ENCODE data around the gene NBEA.

NBEA gene

DNA sequence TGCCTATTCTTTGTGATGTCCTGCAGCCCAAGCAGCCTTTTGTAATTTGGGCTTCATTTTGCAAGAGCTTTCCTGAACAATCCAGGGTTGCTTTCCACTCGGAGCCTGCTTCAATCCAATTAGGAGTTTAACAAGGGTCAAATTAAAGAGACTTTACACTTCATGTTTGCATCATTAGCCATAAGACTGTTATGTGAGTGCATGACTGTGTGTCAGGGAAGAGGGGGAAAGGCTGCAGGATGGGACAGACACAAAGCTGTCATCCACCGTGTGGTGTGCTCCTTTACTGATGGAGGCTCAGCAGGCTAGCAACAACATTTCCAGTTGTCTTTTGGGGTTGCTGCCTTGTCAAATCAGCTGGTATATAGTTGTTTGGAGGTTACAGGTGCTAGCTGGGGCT, 558.1 kb downstream of the NBEA start:
- no peak overlapping the region for H3K9ac ChIP-seq (ENCODE audit: low read length)
- no peaks in the 10 kb centered on the region for H3K36me3 ChIP-seq (ENCODE audit: insufficient read depth, low read length)
- no peaks in the 10 kb centered on the region for H3K27me3 ChIP-seq (ENCODE audit: control insufficient read depth in 1 of 2, insufficient read depth in 2 of 2, low read length in 2 of 2)
- no peaks in the 10 kb centered on the region for H3K9me3 ChIP-seq (ENCODE audit: low read length)
- H3K4me3 ChIP-seq (ENCODE audit: low read depth in 1 of 2, low read length in 2 of 2): no peak overlapping the region
- H3K4me1 ChIP-seq (ENCODE audit: insufficient read depth, low read length): peaks cover 21% of the 10 kb centered on the region
- no peak overlapping the region for H3K27ac ChIP-seq (ENCODE audit: low read depth, low read length)

DNA sequence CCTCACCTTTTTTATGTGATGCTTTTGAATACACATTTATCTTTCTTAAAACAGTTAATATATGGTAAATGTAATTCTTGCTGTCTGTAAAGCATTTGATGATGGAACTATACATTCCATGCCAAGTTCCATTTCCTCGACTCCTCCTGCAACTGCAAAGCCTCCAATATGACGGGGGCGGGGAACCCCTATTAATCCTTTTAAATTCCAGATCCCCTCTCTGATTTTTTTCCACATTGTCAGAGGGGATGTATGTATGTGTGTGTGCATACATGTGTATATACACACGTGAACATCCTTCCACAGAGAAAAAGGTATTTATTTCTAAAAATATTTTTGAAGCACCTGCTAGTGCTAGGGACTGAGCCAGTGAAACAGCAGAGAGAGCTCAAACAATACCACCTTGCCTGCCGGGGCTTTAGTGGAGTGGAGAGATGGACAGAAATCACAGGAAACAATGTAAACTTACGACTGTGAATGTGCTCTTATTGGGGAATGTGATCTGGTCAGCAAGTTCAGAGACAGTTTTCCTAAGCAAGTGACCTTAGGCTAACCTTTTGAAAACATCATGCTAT, 559.7 kb downstream of the NBEA start:
- Histone ChIP-seq H3K4me3 (ENCODE audit: low read depth in 1 of 2, low read length in 2 of 2) (no peak overlapping the region), H3K9ac (ENCODE audit: low read length) (no peak overlapping the region), H3K27me3 (ENCODE audit: control insufficient read depth in 1 of 2, insufficient read depth in 2 of 2, low read length in 2 of 2) (no peaks in the 10 kb centered on the region), H3K4me1 (ENCODE audit: insufficient read depth, low read length) (peaks cover 21% of the 10 kb centered on the region), H3K27ac (ENCODE audit: low read depth, low read length) (no peak overlapping the region), H3K36me3 (ENCODE audit: insufficient read depth, low read length) (no peaks in the 10 kb centered on the region), H3K9me3 (ENCODE audit: low read length) (no peaks in the 10 kb centered on the region)

DNA sequence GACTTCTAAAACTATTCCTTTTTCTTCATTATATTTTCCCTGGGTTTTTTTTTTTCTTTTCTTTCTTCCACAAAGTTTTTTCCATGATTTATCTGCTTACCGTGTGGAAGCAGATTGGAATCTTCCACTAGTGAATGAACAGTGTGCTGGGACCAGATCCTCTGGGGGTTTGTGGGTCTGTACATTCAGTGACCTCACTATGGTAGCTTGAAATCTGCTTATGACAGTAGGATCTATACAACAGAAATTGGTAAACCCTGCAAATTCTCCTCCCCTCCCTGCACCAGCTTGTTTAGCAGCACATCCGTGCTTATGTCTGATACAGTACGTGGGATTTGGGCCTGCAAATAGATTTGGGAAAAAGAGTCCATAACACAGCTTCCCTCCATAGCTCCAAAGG, 560.4 kb downstream of the NBEA start:
- H3K27me3 ChIP-seq (ENCODE audit: control insufficient read depth in 1 of 2, insufficient read depth in 2 of 2, low read length in 2 of 2): no peaks in the 10 kb centered on the region
- no peak overlapping the region for H3K4me3 ChIP-seq (ENCODE audit: low read depth in 1 of 2, low read length in 2 of 2)
- no peaks in the 10 kb centered on the region for H3K9me3 ChIP-seq (ENCODE audit: low read length)
- H3K27ac ChIP-seq (ENCODE audit: low read depth, low read length): no peak overlapping the region
- no peaks in the 10 kb centered on the region for H3K36me3 ChIP-seq (ENCODE audit: insufficient read depth, low read length)
- H3K4me1 ChIP-seq (ENCODE audit: insufficient read depth, low read length): peaks cover 21% of the 10 kb centered on the region
- H3K9ac ChIP-seq (ENCODE audit: low read length): no peak overlapping the region

DNA sequence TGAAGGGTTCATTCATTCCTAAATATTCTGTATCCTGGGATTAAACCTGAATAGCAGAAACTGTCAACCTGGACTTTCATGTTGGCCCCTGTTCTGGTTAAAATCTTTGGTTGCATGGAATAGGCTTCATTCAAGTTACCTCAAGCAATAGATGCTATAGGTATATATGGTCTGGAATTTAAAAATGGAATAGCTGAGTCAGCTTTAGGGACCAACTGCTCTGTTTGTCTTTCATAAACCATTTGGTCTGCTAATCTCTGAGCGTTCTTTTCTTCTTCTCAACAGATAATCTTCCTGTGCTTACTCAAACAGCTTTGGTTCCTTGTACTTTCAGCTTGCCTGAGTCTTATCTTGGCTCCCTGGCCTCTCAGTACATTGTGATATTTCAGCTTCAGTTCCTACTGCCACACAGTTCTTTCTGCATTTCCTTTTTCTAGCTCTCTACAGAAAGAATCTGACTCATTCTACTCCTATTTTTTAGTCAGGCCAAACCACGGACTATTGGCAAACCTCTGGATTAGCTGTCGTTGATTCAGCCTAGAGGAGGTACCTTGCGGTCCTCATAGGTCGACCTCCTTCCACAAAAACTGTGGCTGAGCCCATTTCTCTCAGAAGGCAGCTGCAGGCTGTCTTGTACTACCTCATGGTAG, 570.3 kb downstream of the NBEA start:
- H3K4me3 ChIP-seq (ENCODE audit: low read depth in 1 of 2, low read length in 2 of 2): no peak overlapping the region

DNA sequence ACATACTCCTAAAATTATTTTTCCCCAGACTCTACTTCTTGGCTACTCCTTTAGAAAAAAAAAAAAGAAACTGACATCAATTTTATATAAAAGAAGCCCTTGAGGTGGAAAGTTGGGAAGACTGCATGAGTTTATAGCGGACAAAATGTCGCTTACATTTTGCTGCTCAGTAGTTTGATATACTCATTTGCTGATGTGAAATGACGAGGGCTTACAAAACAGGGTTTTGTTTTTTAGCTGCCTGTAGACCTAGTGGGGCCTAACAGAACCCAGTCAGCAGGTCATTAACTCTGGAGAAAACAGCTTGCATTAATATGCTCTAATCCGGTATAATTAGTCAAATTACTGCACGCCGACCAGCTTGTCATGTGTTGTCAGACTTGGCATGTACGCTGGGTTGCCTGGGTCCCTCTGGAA, 572.0 kb downstream of the NBEA start:
- no peaks in the 10 kb centered on the region for H3K9me3 ChIP-seq (ENCODE audit: low read length)
- H3K27me3 ChIP-seq (ENCODE audit: control insufficient read depth in 1 of 2, insufficient read depth in 2 of 2, low read length in 2 of 2): no peaks in the 10 kb centered on the region
- H3K4me3 ChIP-seq (ENCODE audit: low read depth in 1 of 2, low read length in 2 of 2): no peak overlapping the region
- H3K4me1 ChIP-seq (ENCODE audit: insufficient read depth, low read length): no peaks in the 10 kb centered on the region
- H3K36me3 ChIP-seq (ENCODE audit: insufficient read depth, low read length): no peaks in the 10 kb centered on the region
- H3K9ac ChIP-seq (ENCODE audit: low read length): no peak overlapping the region
- no peak overlapping the region for H3K27ac ChIP-seq (ENCODE audit: low read depth, low read length)

More for the DNA sequence above, 570.3 kb downstream of the NBEA start:
- Histone ChIP-seq H3K4me1 (ENCODE audit: insufficient read depth, low read length) (no peaks in the 10 kb centered on the region), H3K36me3 (ENCODE audit: insufficient read depth, low read length) (no peaks in the 10 kb centered on the region), H3K27ac (ENCODE audit: low read depth, low read length) (no peak overlapping the region), H3K27me3 (ENCODE audit: control insufficient read depth in 1 of 2, insufficient read depth in 2 of 2, low read length in 2 of 2) (no peaks in the 10 kb centered on the region), H3K9ac (ENCODE audit: low read length) (no peak overlapping the region), H3K9me3 (ENCODE audit: low read length) (no peaks in the 10 kb centered on the region)

DNA sequence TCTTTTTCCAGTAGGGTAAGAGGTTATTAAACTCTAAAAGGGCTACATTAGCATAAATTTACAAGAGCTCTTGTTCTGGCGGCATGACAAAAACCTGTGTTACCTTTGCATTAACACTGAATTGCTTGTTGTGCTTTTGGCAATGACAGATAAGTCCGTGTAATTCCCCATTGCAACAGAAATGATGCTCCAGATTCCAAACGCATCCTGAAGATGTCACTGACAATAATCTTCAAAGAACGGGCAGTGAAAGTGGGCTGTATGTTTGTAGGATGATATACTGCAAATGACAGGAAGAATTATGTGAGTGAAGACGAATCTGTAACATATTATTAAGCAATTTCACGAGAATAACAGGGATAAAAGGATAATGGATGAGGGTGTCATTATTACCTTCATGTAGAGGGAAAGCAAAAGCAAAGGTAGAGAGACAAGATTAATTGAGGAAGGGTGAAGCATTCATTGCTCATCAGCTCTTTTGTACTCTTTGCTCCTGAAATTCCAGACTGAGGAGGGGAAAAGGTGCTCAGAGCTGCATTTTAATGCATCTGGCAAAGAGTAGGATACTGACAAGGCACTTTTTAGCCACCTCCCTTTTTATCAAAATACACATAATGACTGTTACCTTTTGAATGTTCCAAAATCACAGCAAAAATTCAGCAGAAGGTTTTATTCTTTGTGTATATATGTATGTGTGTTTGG, 572.9 kb downstream of the NBEA start:
- no peaks in the 10 kb centered on the region for H3K36me3 ChIP-seq (ENCODE audit: insufficient read depth, low read length)
- no peaks in the 10 kb centered on the region for H3K27me3 ChIP-seq (ENCODE audit: control insufficient read depth in 1 of 2, insufficient read depth in 2 of 2, low read length in 2 of 2)
- H3K9ac ChIP-seq (ENCODE audit: low read length): no peak overlapping the region
- H3K4me1 ChIP-seq (ENCODE audit: insufficient read depth, low read length): no peaks in the 10 kb centered on the region
- no peak overlapping the region for H3K27ac ChIP-seq (ENCODE audit: low read depth, low read length)
- no peak overlapping the region for H3K4me3 ChIP-seq (ENCODE audit: low read depth in 1 of 2, low read length in 2 of 2)
- no peaks in the 10 kb centered on the region for H3K9me3 ChIP-seq (ENCODE audit: low read length)

DNA sequence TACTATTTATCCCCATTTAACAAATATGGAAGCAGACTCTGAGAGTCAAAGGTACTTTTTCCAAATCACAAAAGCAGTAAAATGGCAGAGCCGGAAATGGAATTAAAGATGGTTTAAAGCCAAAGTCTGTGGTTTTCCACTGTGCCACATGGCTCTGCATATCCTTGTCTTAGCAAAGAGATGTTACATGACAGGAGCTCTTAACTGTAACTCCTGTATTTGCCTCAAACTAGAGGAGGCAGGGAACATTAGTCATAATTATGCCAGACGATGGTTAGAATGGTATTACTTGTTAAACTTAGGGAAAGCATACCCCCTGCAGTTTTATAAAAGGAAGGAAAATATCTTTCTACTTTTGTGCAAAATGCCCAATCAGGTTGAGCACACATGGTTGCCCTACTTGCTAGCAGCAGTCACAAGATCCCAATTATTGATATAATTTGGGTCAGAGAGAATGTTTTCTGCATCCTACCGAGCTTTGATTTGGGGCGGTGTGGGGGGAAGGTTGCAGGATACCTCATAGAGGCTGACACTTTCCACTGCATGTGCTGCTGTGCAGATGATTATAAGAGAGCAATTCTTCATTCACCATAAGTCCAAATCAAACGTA, 576.4 kb downstream of the NBEA start:
- Histone ChIP-seq H3K27me3 (ENCODE audit: control insufficient read depth in 1 of 2, insufficient read depth in 2 of 2, low read length in 2 of 2) (no peaks in the 10 kb centered on the region), H3K9ac (ENCODE audit: low read length) (no peak overlapping the region), H3K27ac (ENCODE audit: low read depth, low read length) (no peak overlapping the region), H3K9me3 (ENCODE audit: low read length) (no peaks in the 10 kb centered on the region), H3K4me3 (ENCODE audit: low read depth in 1 of 2, low read length in 2 of 2) (no peak overlapping the region), H3K4me1 (ENCODE audit: insufficient read depth, low read length) (no peaks in the 10 kb centered on the region), H3K36me3 (ENCODE audit: insufficient read depth, low read length) (no peaks in the 10 kb centered on the region)

DNA sequence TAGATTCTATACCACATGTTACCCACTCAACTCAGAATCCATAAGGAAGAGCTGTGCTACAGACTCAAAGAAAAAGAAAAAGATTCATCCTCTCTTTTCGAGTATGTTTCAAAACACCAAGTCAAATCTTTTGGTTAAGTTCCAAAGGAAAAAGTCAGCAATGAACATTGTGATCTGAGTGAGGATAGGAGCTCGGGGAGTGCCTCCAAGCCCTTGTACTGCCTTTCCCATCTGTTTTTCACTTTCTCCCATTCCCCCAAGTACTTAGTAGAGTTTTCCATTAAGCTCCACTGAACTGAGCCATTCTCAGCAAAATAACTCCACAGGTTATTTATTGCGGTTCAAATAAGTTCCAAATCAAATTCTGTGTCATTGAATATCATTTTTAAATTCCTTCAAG, 582.1 kb downstream of the NBEA start:
- Histone ChIP-seq H3K4me1 (ENCODE audit: insufficient read depth, low read length) (no peaks in the 10 kb centered on the region), H3K36me3 (ENCODE audit: insufficient read depth, low read length) (no peaks in the 10 kb centered on the region), H3K9ac (ENCODE audit: low read length) (no peak overlapping the region), H3K27me3 (ENCODE audit: control insufficient read depth in 1 of 2, insufficient read depth in 2 of 2, low read length in 2 of 2) (no peaks in the 10 kb centered on the region), H3K4me3 (ENCODE audit: low read depth in 1 of 2, low read length in 2 of 2) (no peak overlapping the region), H3K27ac (ENCODE audit: low read depth, low read length) (no peak overlapping the region), H3K9me3 (ENCODE audit: low read length) (no peaks in the 10 kb centered on the region)

DNA sequence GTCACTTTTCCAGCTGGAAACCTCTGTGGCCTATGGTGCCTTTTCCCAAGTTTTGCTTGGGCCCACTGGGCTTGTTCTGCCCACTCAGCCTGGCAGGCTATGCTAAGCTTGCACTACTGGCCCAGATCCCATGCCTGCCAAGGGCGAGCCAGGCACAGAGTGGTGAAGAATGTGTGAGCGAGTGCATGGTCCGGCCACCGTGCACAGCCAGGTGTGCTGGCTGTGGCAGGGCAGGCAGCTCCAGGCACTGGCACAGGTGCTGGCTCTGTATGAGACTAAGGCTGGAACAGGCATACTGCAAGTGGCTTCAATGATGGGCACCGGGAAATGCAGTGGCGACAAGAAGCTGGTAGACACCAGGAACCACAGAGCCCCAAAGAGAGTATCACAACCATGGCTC, 584.5 kb downstream of the NBEA start:
- H3K27ac ChIP-seq (ENCODE audit: low read depth, low read length): no peak overlapping the region
- no peaks in the 10 kb centered on the region for H3K27me3 ChIP-seq (ENCODE audit: control insufficient read depth in 1 of 2, insufficient read depth in 2 of 2, low read length in 2 of 2)
- H3K4me1 ChIP-seq (ENCODE audit: insufficient read depth, low read length): no peaks in the 10 kb centered on the region
- H3K9me3 ChIP-seq (ENCODE audit: low read length): no peaks in the 10 kb centered on the region
- no peaks in the 10 kb centered on the region for H3K36me3 ChIP-seq (ENCODE audit: insufficient read depth, low read length)
- H3K4me3 ChIP-seq (ENCODE audit: low read depth in 1 of 2, low read length in 2 of 2): no peak overlapping the region
- no peak overlapping the region for H3K9ac ChIP-seq (ENCODE audit: low read length)

DNA sequence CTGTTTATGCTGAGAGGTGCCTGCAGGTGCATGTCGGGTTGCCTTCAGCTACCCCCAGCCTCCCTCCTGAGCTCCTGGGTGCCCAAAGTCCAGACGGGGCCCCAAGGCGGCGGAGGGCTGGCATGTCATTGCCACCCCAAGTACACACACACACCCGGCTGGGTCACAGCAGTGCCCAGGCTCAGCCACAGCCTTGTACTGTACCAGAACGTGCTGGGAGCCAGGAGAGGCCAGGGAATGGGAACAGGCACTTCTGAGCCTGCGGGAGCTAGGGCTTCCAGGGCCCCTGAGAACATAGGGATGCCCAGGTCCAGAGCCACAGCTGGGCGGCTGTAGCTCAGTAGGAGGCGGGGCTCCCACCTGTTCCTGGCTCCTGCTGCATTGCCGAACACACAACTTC, 585.4 kb downstream of the NBEA start:
- Histone ChIP-seq H3K9me3 (ENCODE audit: low read length) (no peaks in the 10 kb centered on the region), H3K36me3 (ENCODE audit: insufficient read depth, low read length) (no peaks in the 10 kb centered on the region), H3K27ac (ENCODE audit: low read depth, low read length) (no peak overlapping the region), H3K9ac (ENCODE audit: low read length) (no peak overlapping the region), H3K27me3 (ENCODE audit: control insufficient read depth in 1 of 2, insufficient read depth in 2 of 2, low read length in 2 of 2) (no peaks in the 10 kb centered on the region), H3K4me1 (ENCODE audit: insufficient read depth, low read length) (no peaks in the 10 kb centered on the region), H3K4me3 (ENCODE audit: low read depth in 1 of 2, low read length in 2 of 2) (no peak overlapping the region)

DNA sequence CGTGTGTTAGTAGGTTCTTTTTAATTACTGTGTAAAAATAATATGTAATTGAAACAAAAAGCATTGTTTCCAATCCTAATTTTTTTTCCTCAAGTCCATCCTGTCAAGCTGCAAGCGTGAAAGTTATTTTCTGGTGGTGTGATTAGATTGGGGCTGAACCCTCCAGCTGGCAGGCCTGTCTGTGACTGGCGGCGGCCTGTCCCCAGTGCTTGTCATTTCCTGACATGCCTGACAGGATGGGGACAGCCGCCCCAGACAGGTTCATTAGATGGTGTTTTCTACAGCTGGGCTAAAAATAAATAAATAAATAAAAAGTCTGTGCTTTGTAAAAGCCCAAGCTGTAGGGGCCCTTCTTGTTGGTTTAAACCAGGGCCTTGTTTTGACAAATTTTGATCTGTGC, 588.1 kb downstream of the NBEA start:
- Histone ChIP-seq H3K4me3 (ENCODE audit: low read depth in 1 of 2, low read length in 2 of 2) (no peak overlapping the region), H3K9me3 (ENCODE audit: low read length) (no peaks in the 10 kb centered on the region), H3K4me1 (ENCODE audit: insufficient read depth, low read length) (no peaks in the 10 kb centered on the region), H3K9ac (ENCODE audit: low read length) (no peak overlapping the region), H3K27me3 (ENCODE audit: control insufficient read depth in 1 of 2, insufficient read depth in 2 of 2, low read length in 2 of 2) (no peaks in the 10 kb centered on the region), H3K27ac (ENCODE audit: low read depth, low read length) (no peak overlapping the region), H3K36me3 (ENCODE audit: insufficient read depth, low read length) (no peaks in the 10 kb centered on the region)

Measured in muscle layer of colon (tissue), 2 donors.